SU-DHL-6 (cell line): ENCODE results near the gene NUP188.

Experiments
- H2AFZ ChIP-seq: fragments of 200-600 bp; sonication (generic); 2 replicates; pipeline ENCODE4 v1.6.1; 2014; ENCODE audit warnings: low read depth, mild to moderate bottlenecking, moderate library complexity, mixed read lengths, antibody characterized with exemption, low read length; ENCODE audit not compliant: severe bottlenecking
- H3F3A ChIP-seq: fragments of 200-600 bp; shearing (Covaris generic); 2 replicates; pipeline ENCODE4 v1.6.0; 2016; ENCODE audit warnings: antibody characterized with exemption, mild to moderate bottlenecking; ENCODE audit not compliant: insufficient read depth
- H3K27ac ChIP-seq: fragments of 200-600 bp; sonication (generic); 2 replicates; pipeline ENCODE4 v1.5.1; 2016; ENCODE audit warnings: low read depth, mild to moderate bottlenecking, low read length, moderate library complexity, mixed read lengths
- H3K27me3 ChIP-seq: fragments of 200-600 bp; sonication (generic), shearing (Covaris generic); 2 replicates; pipeline ENCODE4 v1.6.0; 2014; ENCODE audit warnings: mild to moderate bottlenecking, low read length
- H3K36me3 ChIP-seq: fragments of 200-600 bp; sonication (generic); 2 replicates; pipeline ENCODE4 v1.6.1; 2014; ENCODE audit warnings: mild to moderate bottlenecking, low read length, mixed read lengths
- H3K4me2 ChIP-seq: fragments of 300-600, 200-600 bp; shearing (Covaris generic), sonication (generic); 2 replicates; pipeline ENCODE4 v1.6.0; 2014; ENCODE audit warnings: low read length, low read depth, mild to moderate bottlenecking; ENCODE audit not compliant: poor library complexity, severe bottlenecking
- H3K4me3 ChIP-seq: fragments of 200-600 bp; sonication (generic); 2 replicates; pipeline ENCODE4 v1.5.1; 2014; ENCODE audit warnings: antibody characterized with exemption, low read length, mild to moderate bottlenecking, mixed read lengths; ENCODE audit not compliant: insufficient read depth, poor library complexity, severe bottlenecking
- H3K79me2 ChIP-seq: fragments of 200-600 bp; sonication (generic); 2 replicates; pipeline ENCODE4 v1.6.1; 2014; ENCODE audit warnings: mild to moderate bottlenecking, low read length, moderate library complexity; ENCODE audit not compliant: insufficient read depth
- H3K9ac ChIP-seq: fragments of 200-600 bp; sonication (generic); 2 replicates; pipeline ENCODE4 v1.7.0; 2014; ENCODE audit warnings: mild to moderate bottlenecking, low read length
- H3K9me2 ChIP-seq: fragments of 200-600 bp; sonication (generic); replicated peaks from 2 replicates; pipeline ENCODE4 v1.6.1; 2014; ENCODE audit warnings: low read length; ENCODE audit not compliant: insufficient read depth
- H3K9me3 ChIP-seq: fragments of 200-600 bp; sonication (generic); 2 replicates; pipeline ENCODE4 v1.6.1; 2014; ENCODE audit warnings: low read length, mixed read lengths; ENCODE audit not compliant: insufficient read depth
- H4K20me1 ChIP-seq: fragments of 200-600 bp; sonication (generic); 2 replicates; pipeline ENCODE4 v1.6.1; 2014; ENCODE audit warnings: low read depth, mild to moderate bottlenecking, antibody characterized with exemption, low read length, moderate library complexity, mixed read lengths
- EZH2phosphoT487 ChIP-seq: fragments of 200-600 bp; sonication (generic), shearing (Covaris generic); conservative IDR thresholded peaks from 2 replicates; pipeline ENCODE4 v1.6.1; 2018; ENCODE audit warnings: mild to moderate bottlenecking, antibody characterized with exemption, low read length, moderate library complexity, mixed read lengths
- TF ChIP-seq, protein P1 (sequence below): fragments of 200-600 bp; sonication (generic); IDR thresholded peaks from one replicate; pipeline ENCODE4 v1.5.1; 2017; ENCODE audit warnings: antibody characterized with exemption, mild to moderate bottlenecking, low read length, moderate library complexity; ENCODE audit not compliant: insufficient read depth, poor library complexity, severe bottlenecking

NUP188 gene

DNA sequence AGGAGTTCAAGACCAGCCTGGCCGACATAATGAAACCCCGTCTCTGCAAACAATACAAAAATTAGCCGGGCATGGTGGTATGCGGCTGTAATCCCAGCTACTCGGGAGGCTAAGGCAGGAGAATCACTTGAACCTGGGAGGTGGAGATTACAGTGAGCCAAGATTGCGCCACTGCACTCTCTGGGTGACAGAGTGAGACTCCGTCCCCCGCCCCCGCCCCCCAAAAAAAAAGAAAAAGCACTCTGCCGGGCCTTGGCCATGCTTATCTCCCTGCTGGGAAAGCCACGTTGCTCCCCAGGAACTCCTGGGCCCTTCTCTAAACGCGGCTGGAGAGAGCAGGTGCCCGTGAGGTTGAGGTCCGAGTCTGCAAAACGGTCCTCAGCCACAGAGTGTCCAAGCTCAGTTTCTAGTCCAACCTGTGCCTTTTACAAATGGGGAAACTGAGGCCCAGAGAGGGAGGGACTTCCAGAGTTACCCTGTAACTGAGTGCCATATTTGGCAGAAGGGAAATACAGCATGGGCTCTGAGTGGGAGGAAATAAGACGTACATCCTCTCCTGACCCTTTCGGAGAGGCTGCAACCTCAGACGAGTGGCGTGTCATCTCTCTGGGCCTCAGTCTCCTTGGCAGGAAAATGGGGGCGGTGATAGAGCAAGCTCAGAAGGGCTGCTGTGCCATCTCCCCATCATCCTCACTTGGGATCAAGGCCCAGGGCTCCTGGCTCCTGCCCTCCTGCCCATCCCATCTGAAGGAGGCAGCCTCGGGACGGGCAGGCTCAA lies 33.3 kb upstream of the NUP188 start:
- no peak overlapping the region for H3K4me2 ChIP-seq

DNA sequence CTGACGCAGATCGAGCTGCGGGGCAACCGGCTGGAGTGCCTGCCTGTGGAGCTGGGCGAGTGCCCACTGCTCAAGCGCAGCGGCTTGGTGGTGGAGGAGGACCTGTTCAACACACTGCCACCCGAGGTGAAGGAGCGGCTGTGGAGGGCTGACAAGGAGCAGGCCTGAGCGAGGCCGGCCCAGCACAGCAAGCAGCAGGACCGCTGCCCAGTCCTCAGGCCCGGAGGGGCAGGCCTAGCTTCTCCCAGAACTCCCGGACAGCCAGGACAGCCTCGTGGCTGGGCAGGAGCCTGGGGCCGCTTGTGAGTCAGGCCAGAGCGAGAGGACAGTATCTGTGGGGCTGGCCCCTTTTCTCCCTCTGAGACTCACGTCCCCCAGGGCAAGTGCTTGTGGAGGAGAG lies 31.3 kb upstream of the NUP188 start:
- Histone ChIP-seq H3K27me3 (no peaks in the 10 kb centered on the region), H3K9ac (no peak overlapping the region), H3K79me2 (peaks cover 18% of the 10 kb centered on the region), H3K4me3 (no peak overlapping the region), H3K4me2 (no peak overlapping the region), H3F3A (peaks cover 20% of the 10 kb centered on the region), H3K9me3 (no peaks in the 10 kb centered on the region), H4K20me1 (no peaks in the 10 kb centered on the region), H2AFZ (no peak overlapping the region), H3K9me2 (no peaks in the 10 kb centered on the region), H3K36me3 (no peaks in the 10 kb centered on the region), H3K27ac (no peak overlapping the region)
- TF ChIP-seq, protein P1, sequence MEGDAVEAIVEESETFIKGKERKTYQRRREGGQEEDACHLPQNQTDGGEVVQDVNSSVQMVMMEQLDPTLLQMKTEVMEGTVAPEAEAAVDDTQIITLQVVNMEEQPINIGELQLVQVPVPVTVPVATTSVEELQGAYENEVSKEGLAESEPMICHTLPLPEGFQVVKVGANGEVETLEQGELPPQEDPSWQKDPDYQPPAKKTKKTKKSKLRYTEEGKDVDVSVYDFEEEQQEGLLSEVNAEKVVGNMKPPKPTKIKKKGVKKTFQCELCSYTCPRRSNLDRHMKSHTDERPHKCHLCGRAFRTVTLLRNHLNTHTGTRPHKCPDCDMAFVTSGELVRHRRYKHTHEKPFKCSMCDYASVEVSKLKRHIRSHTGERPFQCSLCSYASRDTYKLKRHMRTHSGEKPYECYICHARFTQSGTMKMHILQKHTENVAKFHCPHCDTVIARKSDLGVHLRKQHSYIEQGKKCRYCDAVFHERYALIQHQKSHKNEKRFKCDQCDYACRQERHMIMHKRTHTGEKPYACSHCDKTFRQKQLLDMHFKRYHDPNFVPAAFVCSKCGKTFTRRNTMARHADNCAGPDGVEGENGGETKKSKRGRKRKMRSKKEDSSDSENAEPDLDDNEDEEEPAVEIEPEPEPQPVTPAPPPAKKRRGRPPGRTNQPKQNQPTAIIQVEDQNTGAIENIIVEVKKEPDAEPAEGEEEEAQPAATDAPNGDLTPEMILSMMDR: no peak
- no peak for TF ChIP-seq EZH2phosphoT487

More for the DNA sequence above, 33.3 kb upstream of the NUP188 start:
- Histone ChIP-seq H2AFZ (no peak overlapping the region), H4K20me1 (no peaks in the 10 kb centered on the region), H3K27ac (no peak overlapping the region), H3K9me3 (no peaks in the 10 kb centered on the region), H3K36me3 (no peaks in the 10 kb centered on the region), H3K9ac (no peak overlapping the region), H3K9me2 (no peaks in the 10 kb centered on the region), H3K4me3 (no peak overlapping the region), H3F3A (peaks cover 9% of the 10 kb centered on the region), H3K79me2 (peaks cover 22% of the 10 kb centered on the region), H3K27me3 (no peaks in the 10 kb centered on the region)
- TF ChIP-seq, protein P1: no peak
- no peak for TF ChIP-seq EZH2phosphoT487

DNA sequence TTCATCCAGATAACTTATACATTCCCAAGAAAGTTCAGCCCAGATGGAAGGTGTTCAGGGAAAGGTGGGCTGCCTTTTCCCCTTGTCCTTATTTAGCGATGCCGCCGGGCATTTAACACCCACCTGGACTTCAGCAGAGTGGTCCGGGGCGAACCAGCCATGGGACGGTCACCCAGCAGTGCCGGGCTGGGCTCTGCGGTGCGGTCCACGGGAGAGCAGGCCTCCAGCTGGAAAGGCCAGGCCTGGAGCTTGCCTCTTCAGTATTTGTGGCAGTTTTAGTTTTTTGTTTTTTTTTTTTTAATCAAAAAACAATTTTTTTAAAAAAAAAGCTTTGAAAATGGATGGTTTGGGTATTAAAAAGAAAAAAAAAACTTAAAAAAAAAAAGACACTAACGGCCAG lies 30.8 kb upstream of the NUP188 start:
- Histone ChIP-seq H3K4me3 (no peak overlapping the region), H3F3A (peaks cover 24% of the 10 kb centered on the region), H3K36me3 (no peaks in the 10 kb centered on the region), H3K4me2 (no peak overlapping the region), H3K79me2 (peaks cover 14% of the 10 kb centered on the region), H3K27ac (no peak overlapping the region), H3K9me2 (no peaks in the 10 kb centered on the region), H3K9me3 (no peaks in the 10 kb centered on the region), H2AFZ (no peak overlapping the region), H3K9ac (no peak overlapping the region), H4K20me1 (no peaks in the 10 kb centered on the region), H3K27me3 (no peaks in the 10 kb centered on the region)
- TF ChIP-seq, protein P1: no peak
- TF ChIP-seq EZH2phosphoT487: no peak
